Sigmoid colon (tissue), 4 donors: ENCODE data around the gene MED23.

Experiments
- CTCF ChIP-seq, 4 experiments: fragments of 450-650 bp in 3 of 4; fragments of 200-600 bp in 1 of 4; IDR thresholded peaks; one replicate each; pipeline ENCODE4 v1.5.1; 2016 to 2019; ENCODE audit warnings: antibody characterized with exemption in 4 of 4, mild to moderate bottlenecking in 3 of 4, moderate library complexity in 2 of 4
- POLR2A ChIP-seq, 2 donors: fragments of 450-650 bp; IDR thresholded peaks; one replicate each; pipeline ENCODE4 v1.6.1; 2016; ENCODE audit warnings: antibody characterized with exemption in 2 of 2, mild to moderate bottlenecking in 2 of 2, moderate library complexity in 2 of 2
- POLR2AphosphoS5 ChIP-seq, 4 donors: sonication (generic); formaldehyde crosslinking; IDR thresholded peaks; one replicate each; pipeline ENCODE4 v1.6.1; 2017; ENCODE audit warnings: antibody characterized with exemption in 4 of 4

- TF ChIP-seq POLR2A (IDR thresholded peaks at IDR 0.05) (no peak), CTCF (IDR thresholded peaks at IDR 0.05) (no peak), POLR2AphosphoS5 (IDR thresholded peaks at IDR 0.05) (no peak)
Observed at GRCh38 chr6:131551902-131552301, 76.1 kb downstream of the MED23 start.
